HepG2 (cell line): ENCODE results near the gene DPP8. TPM values are rescaled to one million over a fixed set of nuclear protein-coding genes. Genes with fewer than 3 reads are reported as not detected.

Experiments used
- ATAC-seq: fragments of 200-7000 bp; cut with Tn5 transposase; 3 replicates; pipeline ENCODE4 v1.9.1; 2020; ENCODE audit warnings: mild to moderate bottlenecking, moderate library complexity
- BruUV-seq: library from RNA; stranded (reverse); fragments of 400-500 nt; replicated peaks from 2 replicates; lab custom pipeline; 2021; lab: Mats Ljungman, UMichigan
- CTCF ChIA-PET: fragments of 300-600 bp; formaldehyde crosslinking; extraction: SDS; loops from one replicate; lab custom pipeline; 2021; ENCODE audit warnings: low total read pairs, inconsistent platforms, low intra/inter-chr PET ratio; lab: Yijun Ruan, JAX
- POLR2A ChIA-PET: fragments of 350-600 bp; sonication (Branson Sonifier 250); formaldehyde crosslinking; loops from one replicate; lab custom pipeline; 2020; ENCODE audit warnings: antibody characterized with exemption, inconsistent platforms; lab: Yijun Ruan, JAX
- DNase-seq: peaks from one replicate; pipeline ENCODE4 v3.0.0-alpha.2; 2015; ENCODE audit warnings: low spot score
- FAIRE-seq: peaks from 3 replicates; lab custom pipeline; 2011; peaks lifted over from hg19 to GRCh38; lab: Jason Lieb, UNC
- H2AFZ ChIP-seq: one replicate; pipeline ENCODE4 v1.6.1; 2011; ENCODE audit warnings: low read length, inconsistent platforms
- H3K27ac ChIP-seq: fragments of 300-600 bp; 3 replicates; pipeline ENCODE4 v1.8.0; 2011; ENCODE audit warnings: mixed run types, mild to moderate bottlenecking, mixed read lengths, low read length, inconsistent platforms; ENCODE audit not compliant: insufficient read depth; ENCODE audit errors: extremely low read length
- H3K27me3 ChIP-seq, 2 experiments: fragments of 200-600 bp in 1 of 2; 2 replicates in 1 of 2; 3 replicates in 1 of 2; pipeline versions ENCODE4 v1.6.0 to v1.8.0; 2011; ENCODE audit warnings: low read length in 2 of 2, mild to moderate bottlenecking in 2 of 2, moderate library complexity in 2 of 2, inconsistent platforms in 1 of 2; ENCODE audit not compliant: insufficient read depth in 2 of 2, control insufficient read depth in 1 of 2
- H3K36me3 ChIP-seq, 2 experiments: fragments of 200-600 bp in 1 of 2; replicated peaks in 1 of 2; 2 replicates in 1 of 2; 3 replicates in 1 of 2; pipeline versions ENCODE4 v1.5.1 to v1.8.0; 2011; ENCODE audit warnings: low read length in 2 of 2, inconsistent platforms in 1 of 2; ENCODE audit not compliant: insufficient read depth in 2 of 2, control insufficient read depth in 1 of 2
- H3K4me1 ChIP-seq: 2 replicates; pipeline ENCODE4 v1.5.1; 2012; ENCODE audit warnings: low read length, inconsistent platforms; ENCODE audit not compliant: insufficient read depth
- H3K4me2 ChIP-seq: 2 replicates; pipeline ENCODE4 v1.6.0; 2011; ENCODE audit warnings: low read depth, low read length, inconsistent platforms
- H3K4me3 ChIP-seq, 3 experiments: fragments of 200-600 bp in 1 of 3; sonication (generic), shearing (Covaris generic) in 1 of 3; replicated peaks in 1 of 3; 2 replicates each; pipeline ENCODE4 v1.5.1; 2011 to 2016; ENCODE audit warnings: low read length in 3 of 3, inconsistent platforms in 2 of 3, low read depth in 2 of 3, mild to moderate bottlenecking in 2 of 3, control low read depth in 1 of 3, mixed read lengths in 1 of 3; ENCODE audit not compliant: insufficient read depth in 1 of 3
- H3K79me2 ChIP-seq: one replicate; pipeline ENCODE4 v1.6.1; 2011; ENCODE audit warnings: low read length, inconsistent platforms; ENCODE audit not compliant: insufficient read depth
- H3K9ac ChIP-seq: 2 replicates; pipeline ENCODE4 v1.6.0; 2011; ENCODE audit warnings: mild to moderate bottlenecking, low read depth, low read length, inconsistent platforms; ENCODE audit not compliant: insufficient read depth
- H3K9me3 ChIP-seq: 2 replicates; pipeline ENCODE4 v1.5.1; 2012; ENCODE audit warnings: mild to moderate bottlenecking, low read length
- H4K20me1 ChIP-seq: 2 replicates; pipeline ENCODE4 v1.6.0; 2011; ENCODE audit warnings: inconsistent platforms, mild to moderate bottlenecking, low read length, moderate library complexity; ENCODE audit not compliant: insufficient read depth
- HNRNPL ChIP-seq: fragments of 200-400 bp; formaldehyde crosslinking; IDR thresholded peaks from 2 replicates; pipeline ENCODE4 v1.6.1; 2017; ENCODE audit warnings: mild to moderate bottlenecking, low read depth, low read length
- ISX ChIP-seq: sonication (generic); formaldehyde crosslinking; conservative IDR thresholded peaks from 2 replicates; pipeline ENCODE4 v1.5.0; 2020; ENCODE audit warnings: missing genetic modification reagents
- MIER3 ChIP-seq: IDR thresholded peaks from 2 replicates; pipeline ENCODE4 v1.6.1; 2016; ENCODE audit warnings: missing compliant biosample characterization, borderline replicate concordance
- RXRA ChIP-seq: sonication (generic); formaldehyde crosslinking; IDR thresholded peaks from 2 replicates; pipeline ENCODE4 v1.5.1; 2020; ENCODE audit warnings: missing genetic modification reagents
- ZNF143 ChIP-seq: sonication (generic); formaldehyde crosslinking; IDR thresholded peaks from 2 replicates; pipeline ENCODE4 v1.4.0; 2020; ENCODE audit warnings: missing genetic modification reagents
- ZNF781 ChIP-seq: sonication (generic); formaldehyde crosslinking; IDR thresholded peaks from 2 replicates; pipeline ENCODE4 v1.5.1; 2020; ENCODE audit warnings: borderline replicate concordance, mild to moderate bottlenecking, missing genetic modification reagents; ENCODE audit errors: not compliant biosample characterization
- WGBS: methylation state at CpG from one replicate; pipeline ENCODE4 v1.1.6; 2017; ENCODE audit warnings: low lambda C conversion rate; 5-methylcytosine and 5-hydroxymethylcytosine counted together
- in situ Hi-C: cut with HindIII; loops from 2 replicates; pipeline ENCODE4 v1.10.0; 2017; ENCODE audit warnings: low pct_unique_long_range_greater_than_20kb; ENCODE audit not compliant: extremely low pct_ligation_motif_present
- intact Hi-C: fragments of 100-400 bp; cut with micrococcal nuclease; formaldehyde crosslinking; loops from one replicate; pipeline ENCODE4 v1.10.0; 2022; ENCODE audit not compliant: unreplicated experiment
- polyA plus RNA-seq, 8 experiments: library from polyadenylated mRNA; depleted of rRNA in 3 of 8; stranded (reverse) in 7 of 8; unstranded in 1 of 8; fragments of >200 nt; fragmentation: Illumina TruSeq in 4 of 8; extraction: Trizol in 4 of 8; gene quantifications; 2 replicates each; pipeline versions ENCODE4 v1.2.1 to v1.2.3, GENCODE V29; 2011 to 2016; ENCODE audit warnings: low read depth in 4 of 8, missing spikeins in 1 of 8, mixed read lengths in 1 of 8; ENCODE audit not compliant: insufficient read depth in 1 of 8
- total RNA-seq, 5 experiments: library from RNA; depleted of rRNA; stranded (reverse); fragments of >200 nt; fragmentation: Illumina TruSeq; extraction: Trizol; gene quantifications; 2 replicates each; pipeline ENCODE4 v1.2.3, GENCODE V29; 2016; ENCODE audit warnings: low read depth in 1 of 5
- TF ChIP-seq, protein P1 (sequence below): sonication (generic); formaldehyde crosslinking; IDR thresholded peaks from 2 replicates; pipeline ENCODE4 v1.4.0; 2020; ENCODE audit warnings: missing genetic modification reagents
- TF ChIP-seq, protein P2 (sequence below): sonication (generic); formaldehyde crosslinking; IDR thresholded peaks from 2 replicates; pipeline ENCODE4 v1.4.0; 2020; ENCODE audit warnings: missing genetic modification reagents
- TF ChIP-seq, protein P3 (sequence below): sonication (generic); formaldehyde crosslinking; IDR thresholded peaks from 2 replicates; pipeline ENCODE4 v1.4.0; 2020; ENCODE audit warnings: missing genetic modification reagents
- TF ChIP-seq, protein P4 (sequence below): sonication (generic); formaldehyde crosslinking; IDR thresholded peaks from 2 replicates; pipeline ENCODE4 v1.5.0; 2020; ENCODE audit warnings: missing genetic modification reagents
- TF ChIP-seq, protein P5 (sequence below): sonication (generic); formaldehyde crosslinking; IDR thresholded peaks from 2 replicates; pipeline ENCODE4 v1.4.0; 2020; ENCODE audit warnings: mild to moderate bottlenecking, low read depth, missing genetic modification reagents

Gene DPP8
- total and polyA plus RNA-seq, 2 of the 13 experiments (the other 11 are each of a cell fraction or from before 2014, with no cell fraction given) = 18.0 to 26.3 TPM

DNA sequence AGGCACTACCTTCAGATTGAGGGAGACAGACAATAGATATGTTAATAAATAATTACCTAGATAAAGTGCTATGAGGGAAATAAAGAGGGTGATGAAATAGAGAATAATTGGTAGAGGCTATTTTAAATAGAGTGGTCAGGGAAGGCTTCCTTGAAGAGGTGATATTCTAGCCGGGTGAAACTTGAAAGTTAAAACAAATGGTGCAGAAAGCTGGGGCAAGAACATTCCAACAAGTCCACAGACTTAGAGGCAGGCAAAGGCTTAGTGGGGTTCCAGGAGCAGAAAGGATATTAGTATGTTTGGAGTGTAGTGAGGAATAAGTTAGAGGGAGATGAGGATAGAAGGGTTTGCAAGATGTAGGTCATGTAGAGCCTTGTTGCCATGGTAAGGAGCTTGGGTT lies 22.8 kb upstream of the DPP8 start (continued):
- TF ChIP-seq, protein P1, sequence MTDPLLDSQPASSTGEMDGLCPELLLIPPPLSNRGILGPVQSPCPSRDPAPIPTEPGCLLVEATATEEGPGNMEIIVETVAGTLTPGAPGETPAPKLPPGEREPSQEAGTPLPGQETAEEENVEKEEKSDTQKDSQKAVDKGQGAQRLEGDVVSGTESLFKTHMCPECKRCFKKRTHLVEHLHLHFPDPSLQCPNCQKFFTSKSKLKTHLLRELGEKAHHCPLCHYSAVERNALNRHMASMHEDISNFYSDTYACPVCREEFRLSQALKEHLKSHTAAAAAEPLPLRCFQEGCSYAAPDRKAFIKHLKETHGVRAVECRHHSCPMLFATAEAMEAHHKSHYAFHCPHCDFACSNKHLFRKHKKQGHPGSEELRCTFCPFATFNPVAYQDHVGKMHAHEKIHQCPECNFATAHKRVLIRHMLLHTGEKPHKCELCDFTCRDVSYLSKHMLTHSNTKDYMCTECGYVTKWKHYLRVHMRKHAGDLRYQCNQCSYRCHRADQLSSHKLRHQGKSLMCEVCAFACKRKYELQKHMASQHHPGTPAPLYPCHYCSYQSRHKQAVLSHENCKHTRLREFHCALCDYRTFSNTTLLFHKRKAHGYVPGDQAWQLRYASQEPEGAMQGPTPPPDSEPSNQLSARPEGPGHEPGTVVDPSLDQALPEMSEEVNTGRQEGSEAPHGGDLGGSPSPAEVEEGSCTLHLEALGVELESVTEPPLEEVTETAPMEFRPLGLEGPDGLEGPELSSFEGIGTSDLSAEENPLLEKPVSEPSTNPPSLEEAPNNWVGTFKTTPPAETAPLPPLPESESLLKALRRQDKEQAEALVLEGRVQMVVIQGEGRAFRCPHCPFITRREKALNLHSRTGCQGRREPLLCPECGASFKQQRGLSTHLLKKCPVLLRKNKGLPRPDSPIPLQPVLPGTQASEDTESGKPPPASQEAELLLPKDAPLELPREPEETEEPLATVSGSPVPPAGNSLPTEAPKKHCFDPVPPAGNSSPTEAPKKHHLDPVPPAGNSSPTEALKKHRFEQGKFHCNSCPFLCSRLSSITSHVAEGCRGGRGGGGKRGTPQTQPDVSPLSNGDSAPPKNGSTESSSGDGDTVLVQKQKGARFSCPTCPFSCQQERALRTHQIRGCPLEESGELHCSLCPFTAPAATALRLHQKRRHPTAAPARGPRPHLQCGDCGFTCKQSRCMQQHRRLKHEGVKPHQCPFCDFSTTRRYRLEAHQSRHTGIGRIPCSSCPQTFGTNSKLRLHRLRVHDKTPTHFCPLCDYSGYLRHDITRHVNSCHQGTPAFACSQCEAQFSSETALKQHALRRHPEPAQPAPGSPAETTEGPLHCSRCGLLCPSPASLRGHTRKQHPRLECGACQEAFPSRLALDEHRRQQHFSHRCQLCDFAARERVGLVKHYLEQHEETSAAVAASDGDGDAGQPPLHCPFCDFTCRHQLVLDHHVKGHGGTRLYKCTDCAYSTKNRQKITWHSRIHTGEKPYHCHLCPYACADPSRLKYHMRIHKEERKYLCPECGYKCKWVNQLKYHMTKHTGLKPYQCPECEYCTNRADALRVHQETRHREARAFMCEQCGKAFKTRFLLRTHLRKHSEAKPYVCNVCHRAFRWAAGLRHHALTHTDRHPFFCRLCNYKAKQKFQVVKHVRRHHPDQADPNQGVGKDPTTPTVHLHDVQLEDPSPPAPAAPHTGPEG (CRISPR knock-in tag) = no peak
- TF ChIP-seq RXRA (CRISPR knock-in tag) (no peak), HNRNPL (no peak)

DNA sequence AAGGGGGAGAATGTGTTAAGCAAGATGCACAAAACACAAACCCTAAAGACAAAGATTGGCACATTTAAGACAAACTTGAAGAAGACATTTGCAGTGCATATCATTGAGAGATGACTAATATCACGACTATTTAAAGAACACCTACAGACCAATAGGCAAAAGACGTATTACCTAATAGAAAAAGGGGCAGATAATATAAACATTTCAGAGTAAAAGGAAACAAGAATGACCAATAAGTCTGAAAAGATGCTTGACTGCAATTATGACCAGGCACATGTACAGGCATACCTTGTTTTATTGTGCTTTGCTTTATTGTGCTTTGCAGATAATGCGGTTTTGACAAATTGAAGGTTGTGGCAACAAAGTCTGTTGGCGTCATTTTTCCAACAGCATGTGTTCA lies 17.7 kb upstream of the DPP8 start:
- no TSS peak for BruUV-seq
- TF ChIP-seq MIER3 (CRISPR knock-in tag) (no peak), ISX (CRISPR knock-in tag) (no peak), ZNF143 (CRISPR knock-in tag) (no peak), ZNF781 (CRISPR knock-in tag) (no peak)
- TF ChIP-seq, protein P2, sequence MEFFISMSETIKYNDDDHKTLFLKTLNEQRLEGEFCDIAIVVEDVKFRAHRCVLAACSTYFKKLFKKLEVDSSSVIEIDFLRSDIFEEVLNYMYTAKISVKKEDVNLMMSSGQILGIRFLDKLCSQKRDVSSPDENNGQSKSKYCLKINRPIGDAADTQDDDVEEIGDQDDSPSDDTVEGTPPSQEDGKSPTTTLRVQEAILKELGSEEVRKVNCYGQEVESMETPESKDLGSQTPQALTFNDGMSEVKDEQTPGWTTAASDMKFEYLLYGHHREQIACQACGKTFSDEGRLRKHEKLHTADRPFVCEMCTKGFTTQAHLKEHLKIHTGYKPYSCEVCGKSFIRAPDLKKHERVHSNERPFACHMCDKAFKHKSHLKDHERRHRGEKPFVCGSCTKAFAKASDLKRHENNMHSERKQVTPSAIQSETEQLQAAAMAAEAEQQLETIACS (CRISPR knock-in tag) = no peak
- TF ChIP-seq, protein P3, sequence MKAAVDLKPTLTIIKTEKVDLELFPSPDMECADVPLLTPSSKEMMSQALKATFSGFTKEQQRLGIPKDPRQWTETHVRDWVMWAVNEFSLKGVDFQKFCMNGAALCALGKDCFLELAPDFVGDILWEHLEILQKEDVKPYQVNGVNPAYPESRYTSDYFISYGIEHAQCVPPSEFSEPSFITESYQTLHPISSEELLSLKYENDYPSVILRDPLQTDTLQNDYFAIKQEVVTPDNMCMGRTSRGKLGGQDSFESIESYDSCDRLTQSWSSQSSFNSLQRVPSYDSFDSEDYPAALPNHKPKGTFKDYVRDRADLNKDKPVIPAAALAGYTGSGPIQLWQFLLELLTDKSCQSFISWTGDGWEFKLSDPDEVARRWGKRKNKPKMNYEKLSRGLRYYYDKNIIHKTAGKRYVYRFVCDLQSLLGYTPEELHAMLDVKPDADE (CRISPR knock-in tag) = no peak
- TF ChIP-seq, protein P4, sequence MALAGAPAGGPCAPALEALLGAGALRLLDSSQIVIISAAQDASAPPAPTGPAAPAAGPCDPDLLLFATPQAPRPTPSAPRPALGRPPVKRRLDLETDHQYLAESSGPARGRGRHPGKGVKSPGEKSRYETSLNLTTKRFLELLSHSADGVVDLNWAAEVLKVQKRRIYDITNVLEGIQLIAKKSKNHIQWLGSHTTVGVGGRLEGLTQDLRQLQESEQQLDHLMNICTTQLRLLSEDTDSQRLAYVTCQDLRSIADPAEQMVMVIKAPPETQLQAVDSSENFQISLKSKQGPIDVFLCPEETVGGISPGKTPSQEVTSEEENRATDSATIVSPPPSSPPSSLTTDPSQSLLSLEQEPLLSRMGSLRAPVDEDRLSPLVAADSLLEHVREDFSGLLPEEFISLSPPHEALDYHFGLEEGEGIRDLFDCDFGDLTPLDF (CRISPR knock-in tag) = no peak
- TF ChIP-seq, protein P5, sequence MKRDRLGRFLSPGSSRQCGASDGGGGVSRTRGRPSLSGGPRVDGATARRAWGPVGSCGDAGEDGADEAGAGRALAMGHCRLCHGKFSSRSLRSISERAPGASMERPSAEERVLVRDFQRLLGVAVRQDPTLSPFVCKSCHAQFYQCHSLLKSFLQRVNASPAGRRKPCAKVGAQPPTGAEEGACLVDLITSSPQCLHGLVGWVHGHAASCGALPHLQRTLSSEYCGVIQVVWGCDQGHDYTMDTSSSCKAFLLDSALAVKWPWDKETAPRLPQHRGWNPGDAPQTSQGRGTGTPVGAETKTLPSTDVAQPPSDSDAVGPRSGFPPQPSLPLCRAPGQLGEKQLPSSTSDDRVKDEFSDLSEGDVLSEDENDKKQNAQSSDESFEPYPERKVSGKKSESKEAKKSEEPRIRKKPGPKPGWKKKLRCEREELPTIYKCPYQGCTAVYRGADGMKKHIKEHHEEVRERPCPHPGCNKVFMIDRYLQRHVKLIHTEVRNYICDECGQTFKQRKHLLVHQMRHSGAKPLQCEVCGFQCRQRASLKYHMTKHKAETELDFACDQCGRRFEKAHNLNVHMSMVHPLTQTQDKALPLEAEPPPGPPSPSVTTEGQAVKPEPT = no peak
- DNase-seq (no peak), FAIRE-seq (no peak), ATAC-seq (no peak)
- H3K79me2 ChIP-seq = peaks cover 86% of the 10 kb centered on the region
- H3K27me3 ChIP-seq = no peaks in the 10 kb centered on the region
- ChIA-PET POLR2A (no interaction called here), CTCF (no interaction called here)
- in situ Hi-C loops (no loop called here), intact Hi-C loops (no loop called here)
- no peak overlapping the region for H2AFZ ChIP-seq
- H3K4me3 ChIP-seq = no peak overlapping the region
- peaks cover 0 to 4% of the 10 kb centered on the region in 2 experiments; a peak in 2 of 5 replicates for H3K36me3 ChIP-seq
- no peak overlapping the region for H3K4me2 ChIP-seq
- 91% methylated on average over 4 of the region's 4 CpGs for WGBS
- H4K20me1 ChIP-seq = peaks cover 17% of the 10 kb centered on the region; the same call in 1 of the 2 replicates
- no peak overlapping the region for H3K9ac ChIP-seq
- H3K9me3 ChIP-seq = no peaks in the 10 kb centered on the region
- no peak overlapping the region for H3K27ac ChIP-seq
- H3K4me1 ChIP-seq = peaks cover 45% of the 10 kb centered on the region
